Stimulated activated naive CD4-positive, alpha-beta T cell (primary cell): ENCODE data around the gene NMNAT2.
"Not testable (repeated sequence)": the region's sequence is repeated elsewhere in the genome, so short reads cannot be mapped to it uniquely, and the experiment has no call there.

ENCODE experiments used
- DNase-seq, 6 experiments: peaks; one replicate each; lab custom pipeline; 2025; lab: John Stamatoyannopoulos, UW

NMNAT2 gene

DNA sequence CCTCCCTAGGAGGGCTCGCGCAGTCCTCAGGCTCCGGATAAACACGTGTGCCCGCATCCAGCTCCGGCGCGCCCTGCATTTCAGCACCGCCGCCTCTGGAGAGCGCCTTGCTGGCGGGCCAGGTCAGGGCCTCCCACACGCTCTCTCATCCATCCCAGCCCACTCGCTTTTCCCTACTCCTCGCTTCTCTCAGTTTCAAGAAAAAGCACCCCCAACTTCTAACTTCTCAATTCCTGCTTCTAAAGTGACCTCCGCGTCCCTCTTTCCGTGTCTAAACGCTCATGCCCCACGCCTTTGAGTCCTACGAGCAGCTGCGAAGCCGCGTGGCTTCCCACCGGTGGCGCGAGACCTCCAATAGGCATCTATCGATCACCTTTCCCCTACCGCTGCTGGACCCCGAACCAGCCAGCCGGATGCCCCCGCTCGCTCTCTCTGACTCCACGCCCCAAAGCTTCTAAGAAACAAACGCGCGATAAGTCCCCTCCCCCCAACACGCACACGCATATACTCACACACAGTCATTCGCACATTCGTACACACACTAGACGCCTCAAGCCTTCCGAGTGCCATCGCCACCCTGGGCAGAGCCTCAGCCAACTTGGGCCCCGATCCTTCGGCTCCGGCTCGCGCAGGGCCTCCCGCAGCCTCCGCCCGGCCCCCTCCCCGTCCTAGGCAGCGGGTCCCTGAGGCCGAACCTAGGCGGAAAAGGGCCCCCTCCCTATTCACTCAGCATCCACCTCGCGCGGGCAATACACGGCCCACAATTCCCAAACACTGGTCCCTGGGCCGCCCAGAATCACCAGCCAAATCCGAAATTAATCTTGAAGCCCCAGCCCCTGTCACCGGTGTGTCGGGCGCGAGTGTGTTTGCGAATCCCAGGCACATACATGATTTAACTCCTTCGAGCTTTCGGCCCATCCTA, 1.1 kb downstream of the NMNAT2 start:
- DNase-seq: peak in 2 of 6 experiments; percentile 23 to 33

GRCh38 chr1:183414365-183414764, 3.8 kb downstream of the NMNAT2 start:
- no peak for DNase-seq

GRCh38 chr1:183411091-183411490, 7.1 kb downstream of the NMNAT2 start:
- DNase-seq: no peak

GRCh38 chr1:183407961-183408360, 10.2 kb downstream of the NMNAT2 start:
- DNase-seq: no peak

- no peak for DNase-seq
Measured at GRCh38 chr1:183407474-183407873, 10.7 kb downstream of the NMNAT2 start.

DNA sequence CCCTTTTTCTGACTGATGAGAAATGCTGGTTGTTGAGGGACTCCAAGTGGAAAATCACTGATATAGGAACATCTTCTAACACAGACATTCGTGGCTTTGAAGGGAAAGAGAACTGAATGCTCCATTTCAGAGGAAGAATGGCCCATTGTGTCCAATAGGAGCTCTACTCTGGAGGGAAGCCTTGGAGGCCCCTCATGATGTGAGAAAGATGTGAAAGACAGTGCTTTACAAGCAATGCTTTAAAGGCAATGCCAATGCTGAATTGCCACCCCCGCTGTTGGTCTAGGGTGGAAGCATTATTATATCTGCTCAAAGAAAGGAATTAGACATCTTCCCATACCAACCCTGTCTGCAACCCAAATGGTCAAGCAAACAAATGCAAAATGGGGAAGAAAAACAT, 13.7 kb downstream of the NMNAT2 start:
- no peak for DNase-seq

DNA sequence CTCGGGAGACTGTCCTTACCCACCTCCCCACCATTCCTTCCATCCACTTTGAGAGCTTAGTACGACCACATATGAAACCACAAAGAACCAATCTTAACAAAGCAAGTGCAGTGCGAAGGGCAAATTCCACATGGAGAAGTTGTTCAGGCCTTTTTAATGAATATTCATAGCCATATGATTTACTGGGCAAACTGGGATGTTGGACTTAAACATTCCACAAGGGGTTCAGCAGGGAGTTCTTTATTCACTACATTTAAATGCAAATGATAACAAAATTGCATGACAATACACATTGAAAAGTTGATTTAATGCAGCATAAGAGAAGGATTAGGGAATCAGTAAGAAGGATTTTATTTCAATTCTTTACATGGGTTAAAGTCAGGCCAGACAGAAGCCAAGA, 14.7 kb downstream of the NMNAT2 start:
- DNase-seq: no peak

DNA sequence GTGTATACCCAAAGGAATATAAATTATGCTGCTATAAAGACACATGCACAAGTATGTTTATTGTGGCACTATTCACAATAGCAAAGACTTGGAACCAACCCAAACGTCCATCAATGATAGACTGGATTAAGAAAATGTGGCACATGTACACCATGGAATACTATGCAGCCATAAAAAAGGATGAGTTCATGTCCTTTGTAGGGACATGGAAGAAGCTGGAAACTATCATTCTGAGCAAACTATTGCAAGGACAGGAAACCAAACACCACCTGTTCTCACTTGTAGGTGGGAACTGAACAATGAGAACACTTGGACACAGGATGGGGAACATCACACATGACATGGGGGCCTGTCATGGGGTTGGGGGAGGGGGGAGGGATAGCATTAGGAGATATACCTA, 16.6 kb downstream of the NMNAT2 start:
- not testable (repeated sequence) for DNase-seq

DNA sequence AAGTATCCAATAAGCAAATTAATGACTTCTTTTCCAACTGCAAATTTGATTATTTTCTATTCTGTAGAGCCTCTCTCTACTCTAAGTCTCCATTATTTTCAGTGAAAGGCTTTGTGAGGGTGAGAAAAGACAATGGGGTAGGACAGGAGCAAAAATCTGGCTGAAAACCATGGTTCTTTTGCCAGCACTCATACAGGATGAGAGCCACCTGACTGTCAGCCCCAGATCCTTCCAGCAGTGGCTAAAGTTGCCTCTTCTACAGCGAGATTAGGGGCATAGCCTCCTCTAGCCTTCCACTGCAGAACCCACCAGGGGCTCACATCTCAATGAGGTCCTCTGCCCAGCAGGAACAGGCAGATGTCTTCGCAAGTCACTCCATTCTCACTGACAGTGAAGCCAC, 23.7 kb downstream of the NMNAT2 start:
- DNase-seq: no peak

DNA sequence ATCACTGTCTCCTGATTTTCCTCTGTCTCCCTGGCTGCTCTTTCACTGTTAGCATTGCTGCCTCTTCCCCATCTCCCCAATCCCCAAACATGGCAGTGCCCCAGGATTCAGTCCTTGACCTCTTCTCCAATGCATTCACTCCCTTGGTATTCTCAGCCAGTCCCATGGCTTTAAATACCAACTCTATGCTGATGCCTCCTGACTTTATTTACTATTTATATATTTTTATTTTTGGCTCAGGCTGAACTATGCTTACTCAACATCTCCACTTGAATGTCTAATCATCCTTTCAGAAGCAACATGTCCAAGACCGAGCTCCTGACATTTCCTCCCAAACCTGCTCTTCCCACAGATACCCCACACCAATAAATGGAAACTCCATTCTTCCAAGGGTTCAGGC, 26.3 kb downstream of the NMNAT2 start:
- DNase-seq: no peak

DNA sequence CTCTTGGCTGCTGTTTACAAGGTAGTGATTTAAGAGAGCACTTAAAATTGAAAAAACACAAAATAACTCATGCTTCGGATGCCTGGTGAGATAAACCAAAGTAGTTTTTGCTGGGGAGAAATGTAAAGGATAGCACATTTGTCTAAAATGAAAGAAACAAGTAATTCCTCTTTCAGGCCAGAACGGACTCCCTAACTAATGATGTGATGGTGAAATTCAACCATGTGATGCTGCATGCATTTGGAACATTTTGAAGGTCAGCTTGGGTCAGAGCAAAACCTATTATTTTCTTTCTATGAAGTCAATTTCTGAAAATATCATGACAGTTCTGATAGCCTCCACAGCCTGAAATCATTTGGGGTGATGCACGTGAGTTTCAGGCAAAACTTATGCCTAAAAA, 27.6 kb downstream of the NMNAT2 start:
- DNase-seq: no peak

- no peak for DNase-seq
Measured at GRCh38 chr1:183388735-183389134, 29.4 kb downstream of the NMNAT2 start.

- DNase-seq: no peak
Measured at GRCh38 chr1:183385340-183386144, 32.6 kb downstream of the NMNAT2 start.

DNA sequence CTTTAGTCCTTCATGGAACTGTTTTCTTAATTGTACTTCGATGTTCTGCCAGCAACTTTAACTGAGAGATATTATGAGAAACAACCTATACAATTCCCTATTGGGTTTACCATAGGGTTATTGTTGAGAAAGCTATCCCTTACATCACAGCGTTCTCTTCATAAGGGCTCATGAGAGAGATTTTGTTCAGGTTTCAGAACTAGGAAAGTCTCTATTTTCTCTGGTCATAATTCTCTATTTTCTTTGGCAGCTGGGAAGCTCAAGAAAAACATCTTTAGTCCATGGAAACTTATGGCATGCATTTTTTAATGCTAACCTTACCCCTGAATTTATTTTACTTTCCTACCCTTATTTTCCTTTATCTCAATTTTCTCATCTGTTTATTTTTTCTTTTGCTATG, 38.2 kb downstream of the NMNAT2 start:
- DNase-seq: no peak

DNA sequence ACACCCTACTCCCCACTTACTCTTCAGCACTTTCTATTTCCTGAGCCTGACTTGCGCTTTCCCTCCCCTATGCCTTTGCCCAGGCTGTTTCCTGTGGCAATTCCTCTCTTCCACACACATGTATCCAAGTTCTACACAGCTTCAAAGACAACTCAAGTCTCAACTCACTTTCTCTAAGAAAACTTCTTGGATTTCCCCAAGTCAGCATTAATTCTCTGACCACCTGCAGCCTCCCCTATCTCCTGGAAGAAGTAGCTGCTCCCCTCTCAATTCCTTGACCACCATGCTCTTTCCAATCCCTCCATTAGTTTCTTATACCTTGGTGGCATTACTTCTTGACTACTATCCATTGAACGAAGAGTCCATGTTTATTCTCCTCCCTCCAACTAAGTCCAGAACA, 42.8 kb downstream of the NMNAT2 start:
- DNase-seq: no peak

DNA sequence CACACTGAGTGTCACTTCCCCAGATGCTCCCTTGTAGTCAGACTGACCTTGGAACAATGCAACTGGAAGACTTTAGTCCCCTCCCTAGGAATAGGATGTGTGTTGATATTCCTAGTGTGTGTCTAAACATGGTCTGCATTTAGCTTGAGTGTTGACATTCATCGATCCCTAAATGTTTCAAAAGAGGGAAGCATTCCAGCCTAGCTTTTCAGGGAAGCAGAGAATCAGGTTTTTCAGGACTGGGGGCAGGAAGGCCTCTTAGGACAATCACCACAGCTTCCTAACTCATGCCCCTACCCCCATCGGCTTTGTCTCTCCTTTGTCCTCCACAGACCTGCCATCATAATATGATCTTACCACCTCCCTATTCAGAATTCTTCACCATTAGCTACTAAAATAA, 43.4 kb downstream of the NMNAT2 start:
- no peak for DNase-seq

DNA sequence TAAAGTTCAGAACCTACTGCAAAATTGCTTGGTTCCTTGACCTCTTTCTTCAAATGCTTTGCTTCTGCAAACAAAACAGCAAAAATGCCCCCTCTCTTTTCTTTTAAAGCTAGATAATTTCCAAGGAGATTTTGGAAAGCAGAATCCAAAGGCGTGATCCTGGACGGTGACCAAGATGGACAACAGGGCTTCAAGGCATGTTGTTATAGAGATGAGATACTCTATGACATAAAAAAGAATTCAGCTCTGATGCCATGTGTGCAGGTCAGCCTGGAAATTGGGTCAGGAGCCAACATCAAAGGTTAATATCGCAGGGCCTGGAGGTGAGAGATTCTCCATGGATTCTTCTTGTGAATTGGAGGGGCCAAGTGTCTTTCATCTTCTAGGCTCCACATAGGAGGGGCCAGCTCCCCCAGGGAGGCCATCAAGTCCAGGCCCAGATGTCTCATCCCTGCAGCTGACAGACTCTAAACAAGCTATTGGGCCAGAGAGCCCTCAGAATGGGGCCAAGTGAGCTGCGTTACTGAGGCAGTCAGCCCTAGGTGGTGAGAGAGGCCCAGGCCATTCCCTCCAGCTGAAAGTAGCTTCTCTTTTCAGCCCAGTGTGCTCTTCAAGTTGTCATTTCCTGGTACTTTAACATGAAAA, 45.5 kb downstream of the NMNAT2 start:
- no peak for DNase-seq

- no peak for DNase-seq
Measured at GRCh38 chr1:183370399-183371058, 47.7 kb downstream of the NMNAT2 start.

DNA sequence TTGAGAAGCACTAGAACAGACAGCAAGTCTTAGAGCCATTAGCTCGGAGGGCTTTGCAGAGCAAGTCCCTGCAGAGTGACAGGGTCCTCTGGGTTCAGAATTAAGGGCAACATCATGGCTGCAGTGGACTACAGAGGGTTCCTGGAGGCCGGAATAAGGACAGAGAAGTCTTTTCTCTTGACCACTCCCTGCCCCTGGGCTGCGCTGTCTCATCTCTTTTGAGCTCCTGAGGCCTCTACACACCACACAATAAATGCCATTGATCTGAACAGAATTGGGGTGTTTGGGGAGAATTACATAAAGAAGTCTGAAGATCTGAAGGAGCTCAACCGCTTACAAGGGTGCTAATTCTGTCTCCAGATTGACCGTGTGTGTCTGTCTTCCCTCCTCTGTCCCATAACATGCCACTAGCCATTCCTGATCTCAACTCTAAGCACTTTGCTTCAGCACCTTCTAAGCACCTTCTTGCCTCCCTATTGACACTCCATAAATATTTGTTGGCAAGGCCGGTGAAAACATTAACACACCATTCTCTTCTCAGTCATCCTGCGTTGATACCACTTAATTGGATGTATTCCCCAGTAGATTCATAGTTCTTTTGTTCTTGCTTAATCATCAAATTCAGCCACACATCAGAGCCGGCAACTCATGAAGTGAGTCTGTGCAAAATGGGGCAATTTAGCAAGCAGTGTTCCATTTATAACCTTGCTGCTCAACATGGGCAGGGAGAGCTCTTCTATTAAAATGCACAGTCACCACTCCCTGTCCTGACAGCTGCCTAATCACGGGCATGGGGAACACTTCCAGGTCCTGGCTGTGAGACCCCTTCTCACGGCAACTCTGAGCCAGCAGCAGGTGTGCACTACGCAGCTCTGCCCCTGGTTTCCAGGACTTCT, 49.7 kb downstream of the NMNAT2 start:
- DNase-seq: no peak

GRCh38 chr1:183366116-183366515, 52.1 kb downstream of the NMNAT2 start:
- DNase-seq: no peak

DNA sequence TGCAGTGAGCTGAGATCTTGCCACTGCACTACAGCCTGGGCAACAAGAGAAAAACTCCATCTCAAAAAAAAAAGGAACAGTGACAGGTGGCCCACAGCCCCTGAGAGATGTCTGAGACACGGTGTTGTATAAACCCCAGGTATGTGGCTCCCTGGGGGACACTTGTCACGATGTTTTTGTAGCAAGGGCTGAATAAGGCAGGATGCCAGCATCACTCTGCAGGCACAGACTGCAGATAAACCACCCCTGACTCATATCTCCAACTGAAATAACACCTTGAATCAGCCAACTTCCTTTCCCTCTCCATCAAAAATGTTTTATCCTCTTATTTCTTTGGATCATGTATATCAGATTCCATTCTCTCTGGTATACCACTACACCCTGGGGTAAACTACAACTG, 52.5 kb downstream of the NMNAT2 start:
- DNase-seq: no peak
